Breast epithelium (tissue), 4 donors: ENCODE data around the gene UST. TPM values are rescaled to one million over a fixed set of nuclear protein-coding genes. Genes with fewer than 3 reads are reported as not detected.

Source experiments
- DNase-seq, 2 donors: peaks; one replicate each; pipeline ENCODE4 v3.0.0-alpha.2; 2019; ENCODE audit warnings: low spot score in 2 of 2
- H3K27ac ChIP-seq, 2 donors: fragments of 200-600 bp; sonication (generic) in 1 of 2; one replicate each; pipeline ENCODE4 v1.5.1; 2016 to 2019; ENCODE audit warnings: mild to moderate bottlenecking in 1 of 2
- H3K27me3 ChIP-seq, 2 donors: fragments of 200-600 bp; sonication (generic) in 1 of 2; one replicate each; pipeline versions ENCODE4 v1.5.1 to v1.6.0; 2017 to 2019; ENCODE audit warnings: control low read depth in 1 of 2, mild to moderate bottlenecking in 1 of 2
- H3K36me3 ChIP-seq: fragments of 200-600 bp; one replicate; pipeline ENCODE4 v1.5.1; 2019
- H3K4me1 ChIP-seq, 2 donors: fragments of 200-600 bp; sonication (generic); one replicate each; pipeline ENCODE4 v1.5.1; 2016 to 2019; ENCODE audit warnings: control low read depth in 1 of 2
- H3K4me3 ChIP-seq, 3 donors: fragments of 200-600 bp; sonication (generic); 1 replicate in 2 of 3; 2 replicates in 1 of 3; pipeline ENCODE4 v1.5.1; 2016 to 2019; ENCODE audit warnings: mild to moderate bottlenecking in 3 of 3, moderate library complexity in 2 of 3
- H3K9me3 ChIP-seq, 2 donors: fragments of 200-600 bp; sonication (generic) in 1 of 2; one replicate each; pipeline ENCODE4 v1.5.1; 2016 to 2019; ENCODE audit warnings: control low read depth in 1 of 2
- POLR2A ChIP-seq: fragments of 450-650 bp; IDR thresholded peaks from one replicate; pipeline ENCODE4 v1.6.1; 2016; ENCODE audit warnings: antibody characterized with exemption, mild to moderate bottlenecking, moderate library complexity
- POLR2AphosphoS5 ChIP-seq, 3 donors: sonication (generic); formaldehyde crosslinking; IDR thresholded peaks; one replicate each; pipeline ENCODE4 v1.6.1; 2017; ENCODE audit warnings: antibody characterized with exemption in 3 of 3
- intact Hi-C: fragments of 100-400 bp; cut with DNase I; formaldehyde crosslinking; loops from one replicate; pipeline ENCODE4 v1.15.1; 2023; ENCODE audit warnings: low total_unique reads
- total RNA-seq, 3 donors: library from RNA; depleted of rRNA; stranded (reverse); fragments of >200 nt; gene quantifications; one replicate each; pipeline ENCODE4 v1.1.0, GENCODE V29; 2016
- TF ChIP-seq, protein P1 (sequence below), 3 donors: fragments of 450-650 bp; IDR thresholded peaks; one replicate each; pipeline ENCODE4 v1.5.1; 2016 to 2017; ENCODE audit warnings: antibody characterized with exemption in 3 of 3, mild to moderate bottlenecking in 3 of 3, moderate library complexity in 3 of 3

The UST gene
- total RNA-seq, 3 donors from 2014 or later = 10.5 to 28.8 (median 13.2) TPM

DNA sequence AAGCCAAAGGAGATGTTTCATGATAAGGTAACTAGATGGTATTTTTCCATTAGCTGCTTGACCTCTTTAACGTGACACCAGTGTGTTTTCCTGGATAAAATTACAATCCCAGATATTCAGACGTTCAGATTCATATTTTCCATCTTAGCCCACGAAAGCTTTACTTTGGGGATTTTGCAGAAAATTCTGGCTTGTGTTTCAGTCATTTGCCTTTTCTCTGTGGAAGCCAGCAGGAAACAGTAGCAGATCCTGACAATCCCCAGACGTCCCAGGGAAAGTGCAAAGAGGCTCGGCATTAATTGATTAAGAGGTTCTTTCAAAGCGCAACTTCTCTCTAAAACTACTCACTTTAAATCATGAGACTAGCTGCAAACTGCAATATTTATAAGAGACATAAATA lies 243.6 kb downstream of the UST start:
- no peak for DNase-seq
- H3K9me3 ChIP-seq = no peaks in the 10 kb centered on the region

DNA sequence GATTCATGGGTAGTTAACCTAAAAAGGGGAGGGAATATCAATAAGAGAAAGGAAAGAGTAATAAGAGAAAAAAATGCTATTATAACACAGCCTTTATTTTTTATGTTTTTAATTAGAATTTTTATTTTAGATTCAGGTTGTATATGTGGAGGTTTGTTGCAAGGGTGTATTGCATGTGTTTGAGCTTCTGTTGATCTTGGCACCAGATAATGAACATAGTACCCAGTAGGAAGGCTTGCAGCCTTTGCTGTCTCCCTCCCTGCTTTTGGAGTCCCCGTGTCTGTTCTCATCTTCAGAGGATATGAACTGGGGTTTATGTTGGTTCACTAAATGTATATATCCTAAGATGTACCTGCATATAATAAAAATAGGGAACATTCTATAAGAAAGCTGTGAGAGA lies 250.0 kb downstream of the UST start:
- Histone ChIP-seq H3K9me3 (peaks cover 4 to 10% of the 10 kb centered on the region in 2 donors), H3K36me3 (no peaks in the 10 kb centered on the region), H3K4me1 (peaks cover 0 to 8% of the 10 kb centered on the region in 2 donors), H3K4me3 (no peak overlapping the region), H3K27me3 (no peaks in the 10 kb centered on the region), H3K27ac (no peak overlapping the region)
- TF ChIP-seq, protein P1, sequence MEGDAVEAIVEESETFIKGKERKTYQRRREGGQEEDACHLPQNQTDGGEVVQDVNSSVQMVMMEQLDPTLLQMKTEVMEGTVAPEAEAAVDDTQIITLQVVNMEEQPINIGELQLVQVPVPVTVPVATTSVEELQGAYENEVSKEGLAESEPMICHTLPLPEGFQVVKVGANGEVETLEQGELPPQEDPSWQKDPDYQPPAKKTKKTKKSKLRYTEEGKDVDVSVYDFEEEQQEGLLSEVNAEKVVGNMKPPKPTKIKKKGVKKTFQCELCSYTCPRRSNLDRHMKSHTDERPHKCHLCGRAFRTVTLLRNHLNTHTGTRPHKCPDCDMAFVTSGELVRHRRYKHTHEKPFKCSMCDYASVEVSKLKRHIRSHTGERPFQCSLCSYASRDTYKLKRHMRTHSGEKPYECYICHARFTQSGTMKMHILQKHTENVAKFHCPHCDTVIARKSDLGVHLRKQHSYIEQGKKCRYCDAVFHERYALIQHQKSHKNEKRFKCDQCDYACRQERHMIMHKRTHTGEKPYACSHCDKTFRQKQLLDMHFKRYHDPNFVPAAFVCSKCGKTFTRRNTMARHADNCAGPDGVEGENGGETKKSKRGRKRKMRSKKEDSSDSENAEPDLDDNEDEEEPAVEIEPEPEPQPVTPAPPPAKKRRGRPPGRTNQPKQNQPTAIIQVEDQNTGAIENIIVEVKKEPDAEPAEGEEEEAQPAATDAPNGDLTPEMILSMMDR (IDR thresholded peaks at IDR 0.05) = no peak
- no peak for TF ChIP-seq POLR2AphosphoS5 (IDR thresholded peaks at IDR 0.05)
- TF ChIP-seq POLR2A = no peak
- DNase-seq = no peak
- intact Hi-C loops = no loop called here

More for the DNA sequence above, 243.6 kb downstream of the UST start:
- Histone ChIP-seq H3K4me3 (no peak overlapping the region), H3K27me3 (no peaks in the 10 kb centered on the region), H3K4me1 (no peaks in the 10 kb centered on the region), H3K27ac (peak overlapping the region in 1 of 2 donors; percentile 45), H3K36me3 (no peaks in the 10 kb centered on the region)
- TF ChIP-seq, protein P1 (IDR thresholded peaks at IDR 0.05) = no peak
- TF ChIP-seq POLR2AphosphoS5 (IDR thresholded peaks at IDR 0.05) (no peak), POLR2A (no peak)
- intact Hi-C loops = loop anchor here (1.0 kb wide), 1 partner anchor 26 kb away; no protein-coding TSS in a partner anchor

DNA sequence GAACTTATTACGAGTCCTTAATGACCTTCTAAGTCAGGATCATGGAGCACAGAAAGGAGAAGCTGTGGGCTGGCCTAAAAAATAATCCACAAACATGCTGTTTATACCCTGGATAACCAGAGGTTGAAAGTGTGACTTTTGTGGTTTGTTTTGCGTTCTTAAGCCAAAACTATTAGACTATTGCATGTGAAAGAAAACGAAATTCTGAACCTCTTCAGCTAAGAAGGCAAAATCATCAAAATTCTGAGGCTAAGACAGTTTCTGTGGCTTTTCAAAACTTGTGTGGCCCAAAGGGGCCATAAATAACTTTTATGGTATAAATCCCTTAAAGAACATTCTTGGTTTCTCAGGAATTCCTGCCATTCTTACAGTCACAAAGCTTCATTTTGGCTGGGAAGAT lies 251.0 kb downstream of the UST start:
- H3K27ac ChIP-seq = peak overlapping the region; percentile 11 to 50
- no peak overlapping the region for H3K4me3 ChIP-seq
- intact Hi-C loops = no loop called here
- no peaks in the 10 kb centered on the region for H3K27me3 ChIP-seq
- no peak for DNase-seq
- H3K9me3 ChIP-seq = peaks cover 4 to 10% of the 10 kb centered on the region in 2 donors
- TF ChIP-seq POLR2AphosphoS5 (IDR thresholded peaks at IDR 0.05) (no peak), POLR2A (no peak)
- TF ChIP-seq, protein P1 (IDR thresholded peaks at IDR 0.05) = no peak
- H3K4me1 ChIP-seq = peaks cover 0 to 8% of the 10 kb centered on the region in 2 donors
- H3K36me3 ChIP-seq = no peaks in the 10 kb centered on the region

DNA sequence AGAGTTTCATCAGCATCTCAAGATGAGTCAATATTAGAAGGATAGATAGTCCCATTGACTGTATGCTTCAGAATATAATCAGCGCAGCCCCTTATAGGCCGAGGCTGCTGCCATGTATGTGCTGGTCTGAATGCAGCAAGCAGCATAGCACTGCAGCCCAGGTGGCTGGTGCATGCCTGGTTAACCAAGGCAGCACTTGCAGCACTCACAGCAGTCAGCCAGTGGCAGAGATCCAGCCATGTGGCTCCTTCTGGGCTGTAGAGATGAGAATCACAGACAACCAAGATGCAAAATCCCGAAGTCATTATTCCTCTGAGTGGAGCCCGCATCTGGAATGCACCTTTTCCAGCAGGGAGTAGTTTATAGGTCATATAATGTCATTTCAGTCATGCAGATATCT lies 251.9 kb downstream of the UST start:
- intact Hi-C loops = no loop called here
- peak overlapping the region in 1 of 2 donors; percentile 50 for H3K27ac ChIP-seq
- TF ChIP-seq, protein P1 (IDR thresholded peaks at IDR 0.05) = no peak
- no peak for TF ChIP-seq POLR2AphosphoS5 (IDR thresholded peaks at IDR 0.05)
- no peak for TF ChIP-seq POLR2A
- DNase-seq = no peak
- H3K9me3 ChIP-seq = peaks cover 4 to 10% of the 10 kb centered on the region in 2 donors
- no peak overlapping the region for H3K4me3 ChIP-seq
- H3K36me3 ChIP-seq = no peaks in the 10 kb centered on the region
- no peaks in the 10 kb centered on the region for H3K27me3 ChIP-seq
- peaks cover 0 to 8% of the 10 kb centered on the region in 2 donors for H3K4me1 ChIP-seq

DNA sequence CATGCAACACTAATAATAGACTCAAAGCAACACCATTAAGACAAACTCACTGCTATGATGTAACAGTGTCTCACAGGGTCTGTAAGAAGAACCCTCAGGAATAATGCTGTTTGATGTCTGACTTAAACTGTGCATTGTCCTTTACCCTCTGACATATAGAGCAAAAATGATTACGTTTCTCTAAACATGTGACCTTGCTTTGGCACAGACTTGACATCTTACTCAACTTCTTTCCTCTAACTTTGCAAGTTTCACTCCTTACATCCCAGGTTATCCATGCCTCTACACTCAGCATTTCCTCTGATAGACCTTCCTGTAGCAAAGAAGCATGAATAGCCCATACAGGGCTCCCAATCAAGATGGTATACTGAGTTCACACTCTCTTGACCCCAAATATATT lies 252.7 kb downstream of the UST start:
- intact Hi-C loops = no loop called here

More for the DNA sequence above, 252.7 kb downstream of the UST start:
- H3K4me3 ChIP-seq = no peak overlapping the region
- no peaks in the 10 kb centered on the region for H3K36me3 ChIP-seq
- peaks cover 4 to 10% of the 10 kb centered on the region in 2 donors for H3K9me3 ChIP-seq
- DNase-seq = no peak
- TF ChIP-seq POLR2A (no peak), POLR2AphosphoS5 (IDR thresholded peaks at IDR 0.05) (no peak)
- TF ChIP-seq, protein P1 (IDR thresholded peaks at IDR 0.05) = no peak
- H3K4me1 ChIP-seq = peaks cover 0 to 8% of the 10 kb centered on the region in 2 donors
- no peaks in the 10 kb centered on the region for H3K27me3 ChIP-seq
- peak overlapping the region in 1 of 2 donors; percentile 50 for H3K27ac ChIP-seq
